Caco-2 (cell line): ENCODE data around the gene CADPS. TPM values are rescaled to one million over a fixed set of nuclear protein-coding genes. Genes with fewer than 3 reads are reported as not detected.

ENCODE experiments used
- BruUV-seq: library from RNA; stranded (reverse); fragments of 400-500 nt; replicated peaks from 2 replicates; lab custom pipeline; 2021; lab: Mats Ljungman, UMichigan
- CTCF ChIA-PET: fragments of 300-600 bp; sonication (Branson Sonifier 250); formaldehyde crosslinking; loops from one replicate; lab custom pipeline; 2022; ENCODE audit warnings: antibody characterized with exemption; lab: Charles Lee
- POLR2A ChIA-PET: fragments of 300-600 bp; sonication (Branson Sonifier 250); formaldehyde crosslinking; loops from one replicate; lab custom pipeline; 2022; ENCODE audit warnings: antibody characterized with exemption; lab: Charles Lee
- DNase-seq, 2 experiments: peaks; one replicate each; pipeline versions ENCODE4 v3.0.0 to v3.0.0-alpha.2; 2020 to 2022
- H3K27me3 ChIP-seq: replicated peaks from 2 replicates; pipeline ENCODE4 v1.6.0; 2011; ENCODE audit warnings: low read length; ENCODE audit not compliant: control insufficient read depth, insufficient read depth
- H3K36me3 ChIP-seq: 2 replicates; pipeline ENCODE4 v1.5.1; 2011; ENCODE audit warnings: low read length; ENCODE audit not compliant: control insufficient read depth, insufficient read depth
- H3K4me1 ChIP-seq: fragments of 250-450 bp; sonication (Bioruptor Pico); 2 replicates; pipeline ENCODE4 v1.5.1; 2020; ENCODE audit warnings: mild to moderate bottlenecking
- H3K4me3 ChIP-seq: 2 replicates; pipeline ENCODE4 v1.5.1; 2011; ENCODE audit warnings: low read depth, mild to moderate bottlenecking, control low read depth, low read length
- H3K9me3 ChIP-seq: fragments of 250-450 bp; sonication (Bioruptor Pico); 2 replicates; pipeline ENCODE4 v1.5.1; 2020; ENCODE audit warnings: mild to moderate bottlenecking, moderate library complexity
- H3K27ac Mint-ChIP-seq: one replicate; pipeline ENCODE4 v1.8.0; 2022; ENCODE audit warnings: mixed read lengths; ENCODE audit not compliant: unreplicated experiment
- H3K27me3 Mint-ChIP-seq: one replicate; pipeline ENCODE4 v1.8.0; 2022; ENCODE audit warnings: mixed read lengths; ENCODE audit not compliant: insufficient read depth, unreplicated experiment
- H3K36me3 Mint-ChIP-seq: one replicate; pipeline ENCODE4 v1.8.0; 2022; ENCODE audit warnings: mild to moderate bottlenecking, mixed read lengths; ENCODE audit not compliant: insufficient read depth, unreplicated experiment
- H3K4me1 Mint-ChIP-seq: one replicate; pipeline ENCODE4 v1.8.0; 2022; ENCODE audit warnings: low read depth, mixed read lengths; ENCODE audit not compliant: unreplicated experiment
- H3K4me3 Mint-ChIP-seq: one replicate; pipeline ENCODE4 v1.8.0; 2022; ENCODE audit warnings: mild to moderate bottlenecking, moderate library complexity, mixed read lengths; ENCODE audit not compliant: unreplicated experiment
- H3K9me3 Mint-ChIP-seq: one replicate; pipeline ENCODE4 v1.8.0; 2022; ENCODE audit warnings: mixed read lengths; ENCODE audit not compliant: unreplicated experiment
- CTCF ChIP-seq, 2 experiments: fragments of 200-600 bp in 1 of 2; IDR thresholded peaks; 1 replicate in 1 of 2; 2 replicates in 1 of 2; pipeline versions ENCODE4 v1.5.1 to v1.8.0; 2011 to 2022; ENCODE audit warnings: antibody characterized with exemption in 1 of 2, control low read depth in 1 of 2, inconsistent platforms in 1 of 2, low read depth in 1 of 2, low read length in 1 of 2, mild to moderate bottlenecking in 1 of 2, moderate library complexity in 1 of 2; ENCODE audit not compliant: insufficient read depth in 1 of 2, severe bottlenecking in 1 of 2, unreplicated experiment in 1 of 2
- intact Hi-C: fragments of 100-400 bp; cut with micrococcal nuclease; formaldehyde crosslinking; loops from one replicate; pipeline ENCODE4 v1.10.0; 2022; ENCODE audit not compliant: unreplicated experiment
- total RNA-seq: library from RNA; stranded (reverse); gene quantifications from 2 replicates; pipeline ENCODE4 v1.2.3, GENCODE V29; 2022

CADPS gene
- total RNA-seq, 1 experiment from 2014 or later: not detected

DNA sequence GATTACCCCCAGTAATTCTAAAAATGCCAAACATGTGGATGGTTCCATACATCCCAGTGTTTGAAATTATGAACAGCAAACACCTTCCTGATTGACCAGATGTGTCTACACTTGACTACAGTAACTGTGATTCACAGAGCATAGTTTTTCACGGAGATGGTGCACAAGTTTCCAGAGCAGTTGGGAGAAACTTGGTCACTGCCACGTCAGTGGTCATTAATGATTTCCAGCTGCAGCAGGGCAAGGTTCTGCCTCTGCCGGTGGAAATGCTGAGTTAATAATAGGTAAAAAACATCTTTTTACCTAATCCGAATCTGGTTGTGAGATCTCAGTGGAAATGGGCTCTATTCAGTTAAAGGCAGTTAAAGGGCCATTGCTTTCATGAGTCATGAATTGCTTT lies 347.7 kb downstream of the CADPS start:
- no peak for TF ChIP-seq CTCF (IDR thresholded peaks at IDR 0.05; ENCODE audit: insufficient read depth in 1 of 2, low read depth in 1 of 2, low read length in 1 of 2, severe bottlenecking in 1 of 2, unreplicated experiment in 1 of 2)
- Mint-ChIP-seq H3K27me3 (peaks cover 8% of the 10 kb centered on the region), H3K4me3 (no peak overlapping the region), H3K9me3 (no peaks in the 10 kb centered on the region), H3K4me1 (peaks cover under 1% of the 10 kb centered on the region), H3K36me3 (peaks cover 6% of the 10 kb centered on the region), H3K27ac (no peak overlapping the region)
- no peaks in the 10 kb centered on the region for H3K27me3 ChIP-seq
- H3K4me1 ChIP-seq: no peaks in the 10 kb centered on the region
- H3K36me3 ChIP-seq: no peaks in the 10 kb centered on the region
- POLR2A ChIA-PET: no interaction called here
- intact Hi-C loops: no loop called here
- no TSS peak for BruUV-seq
- no peak overlapping the region for H3K4me3 ChIP-seq
- no peak for DNase-seq
- H3K9me3 ChIP-seq: no peaks in the 10 kb centered on the region
- CTCF ChIA-PET: no interaction called here

DNA sequence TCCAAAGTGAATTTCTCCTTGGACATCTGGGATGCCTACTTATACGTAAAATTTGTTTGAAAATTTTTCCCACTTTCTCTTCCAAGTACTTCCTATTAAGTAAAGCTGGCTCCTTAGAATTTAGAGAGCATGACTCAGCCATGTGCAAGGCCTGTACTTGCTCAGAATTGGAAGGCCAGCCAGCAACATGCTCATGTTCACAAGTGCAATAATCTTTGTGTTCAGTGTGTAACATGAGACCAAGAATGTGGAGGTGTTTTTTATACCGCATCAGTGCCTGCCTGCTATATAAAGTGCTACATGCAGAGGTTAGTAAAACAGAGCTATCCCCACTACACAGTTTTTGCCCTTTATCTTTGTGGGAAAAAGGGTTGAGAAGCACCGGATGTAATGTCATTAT lies 349.9 kb downstream of the CADPS start:
- intact Hi-C loops: no loop called here
- Mint-ChIP-seq H3K4me1 (peaks cover 7% of the 10 kb centered on the region), H3K9me3 (no peaks in the 10 kb centered on the region), H3K27me3 (peaks cover 7% of the 10 kb centered on the region), H3K4me3 (no peak overlapping the region), H3K36me3 (peaks cover 6% of the 10 kb centered on the region), H3K27ac (no peak overlapping the region)
- H3K9me3 ChIP-seq: no peaks in the 10 kb centered on the region
- H3K4me3 ChIP-seq: no peak overlapping the region
- no peak for DNase-seq
- ChIA-PET CTCF (no interaction called here), POLR2A (no interaction called here)
- no TSS peak for BruUV-seq
- H3K27me3 ChIP-seq: no peaks in the 10 kb centered on the region
- no peaks in the 10 kb centered on the region for H3K4me1 ChIP-seq
- TF ChIP-seq CTCF (IDR thresholded peaks at IDR 0.05; ENCODE audit: insufficient read depth in 1 of 2, low read depth in 1 of 2, low read length in 1 of 2, severe bottlenecking in 1 of 2, unreplicated experiment in 1 of 2): no peak
- H3K36me3 ChIP-seq: no peaks in the 10 kb centered on the region

DNA sequence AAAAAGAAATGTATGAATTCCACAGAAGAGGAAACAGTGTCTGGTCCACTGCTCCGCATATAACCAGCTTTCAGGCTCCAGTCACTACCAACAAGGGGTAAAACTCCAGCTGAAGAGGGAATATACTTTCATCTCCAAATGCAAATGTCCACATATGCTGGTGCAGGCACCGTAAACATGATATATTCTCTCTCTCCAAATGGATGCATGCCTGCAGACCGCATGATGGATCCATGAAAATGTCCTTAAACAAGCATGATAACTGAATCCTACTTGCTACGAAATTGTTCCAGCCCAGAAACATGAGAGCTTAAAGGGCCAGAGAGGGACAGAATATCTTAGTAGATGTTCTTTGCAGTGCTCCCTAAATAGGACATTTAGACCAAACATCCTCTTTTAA lies 351.5 kb downstream of the CADPS start:
- DNase-seq: no peak
- Histone ChIP-seq H3K36me3 (no peaks in the 10 kb centered on the region), H3K27me3 (no peaks in the 10 kb centered on the region), H3K9me3 (no peaks in the 10 kb centered on the region), H3K4me3 (no peak overlapping the region), H3K4me1 (no peaks in the 10 kb centered on the region)
- TF ChIP-seq CTCF (IDR thresholded peaks at IDR 0.05; ENCODE audit: insufficient read depth in 1 of 2, low read depth in 1 of 2, low read length in 1 of 2, severe bottlenecking in 1 of 2, unreplicated experiment in 1 of 2): no peak
- no peak overlapping the region for H3K4me3 Mint-ChIP-seq
- CTCF ChIA-PET: no interaction called here
- no peaks in the 10 kb centered on the region for H3K9me3 Mint-ChIP-seq
- H3K27ac Mint-ChIP-seq: no peak overlapping the region
- H3K4me1 Mint-ChIP-seq: peaks cover 7% of the 10 kb centered on the region
- intact Hi-C loops: no loop called here
- H3K27me3 Mint-ChIP-seq: peaks cover 10% of the 10 kb centered on the region
- H3K36me3 Mint-ChIP-seq: peaks cover 6% of the 10 kb centered on the region
- POLR2A ChIA-PET: no interaction called here
- BruUV-seq: no TSS peak
